Stimulated activated CD4-positive, alpha-beta T cell treated with anti-CD3 and anti-CD28 coated beads, Interleukin-2, amount 100 ng/mL, for 24 hours (primary cell): ENCODE data around the gene ITSN2.
"Not testable (repeated sequence)": the region's sequence is repeated elsewhere in the genome, so short reads cannot be mapped to it uniquely, and the experiment has no call there.

Experiments
- DNase-seq, 2 donors: peaks; one replicate each; pipeline ENCODE4 v3.0.0-alpha.2; 2020

Gene ITSN2

DNA sequence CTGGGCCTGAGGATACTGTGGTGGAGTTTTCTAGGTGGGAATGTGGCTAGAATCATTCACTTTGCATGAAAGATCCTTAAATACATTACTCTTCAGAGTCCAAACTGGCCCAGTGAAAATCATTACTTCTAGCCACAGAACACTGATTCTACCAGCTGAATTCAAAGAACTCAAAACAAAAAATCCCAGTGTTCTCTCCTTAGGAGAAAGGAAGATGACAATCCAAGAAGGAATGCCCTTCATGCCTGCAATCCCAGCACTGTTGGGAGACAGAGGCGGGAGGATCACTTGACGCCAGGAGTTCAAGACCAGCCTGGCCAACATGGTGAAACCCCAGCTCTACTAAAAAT lies 150.3 kb downstream of the ITSN2 start:
- no peak for DNase-seq

- no peak for DNase-seq
Measured at GRCh38 chr2:24209389-24210105, 150.8 kb downstream of the ITSN2 start.

- DNase-seq = no peak
Measured at GRCh38 chr2:24208490-24208889, 151.8 kb downstream of the ITSN2 start.

DNA sequence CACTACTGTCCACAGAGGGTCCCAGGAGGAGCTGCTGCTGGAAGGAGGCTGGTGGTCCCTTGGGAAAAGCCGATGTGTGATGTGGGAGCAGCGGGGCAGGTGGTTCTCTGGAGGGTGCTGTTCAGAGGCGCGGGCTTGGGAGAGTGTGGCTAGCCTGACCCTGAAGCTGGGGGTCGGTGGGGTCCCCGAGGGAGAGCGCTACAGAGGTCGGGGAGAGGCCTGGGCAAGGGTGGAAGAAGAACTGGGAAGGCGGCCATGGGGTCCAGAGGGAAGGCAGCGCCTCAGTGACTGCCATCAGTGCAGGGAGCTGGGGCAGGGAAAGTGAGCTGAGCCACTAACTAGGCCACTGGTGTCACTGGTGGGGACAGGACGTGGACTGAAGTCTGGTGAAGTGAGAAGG lies 153.0 kb downstream of the ITSN2 start:
- DNase-seq = no peak

- no peak for DNase-seq
Measured at GRCh38 chr2:24206714-24207113, 153.6 kb downstream of the ITSN2 start.

DNA sequence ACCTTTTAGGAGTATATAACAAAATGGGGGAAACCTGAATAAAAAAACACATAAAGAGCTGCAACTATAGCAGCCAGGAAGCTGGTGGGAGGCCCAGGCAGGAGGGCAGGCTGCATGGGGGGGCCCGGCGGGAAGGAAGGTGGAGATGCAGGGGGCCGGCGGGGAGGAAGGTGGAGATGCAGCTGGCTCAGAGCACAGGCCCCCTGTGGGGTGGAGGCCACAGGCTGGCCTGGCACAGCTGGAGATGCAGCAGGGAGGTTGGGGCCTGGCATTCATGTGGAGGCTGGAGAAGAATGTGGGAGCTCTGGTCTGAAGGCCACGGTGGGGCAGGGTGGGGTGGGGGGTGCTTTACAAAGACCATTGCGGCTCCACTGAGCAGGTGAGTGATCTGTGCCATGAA lies 154.1 kb downstream of the ITSN2 start:
- DNase-seq = no peak

DNA sequence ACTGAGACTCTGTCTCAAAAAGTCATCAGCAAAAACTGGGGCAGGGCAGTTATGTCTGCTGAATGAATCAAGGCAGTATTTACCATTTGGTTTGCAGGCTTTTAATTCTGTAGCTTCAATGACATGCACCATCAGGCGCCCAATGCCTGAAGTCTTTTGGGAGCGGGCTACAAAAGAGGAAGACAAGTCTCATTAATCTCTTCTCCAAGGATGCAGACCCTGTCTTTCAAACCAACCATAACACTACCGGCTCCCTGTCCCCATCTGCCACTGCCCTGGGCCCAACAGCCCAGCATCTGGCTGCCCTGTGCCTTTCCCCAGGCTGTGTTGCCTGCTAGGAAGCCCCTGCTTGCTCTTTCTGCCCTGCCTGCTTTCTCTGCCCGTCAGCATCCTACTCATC lies 155.2 kb downstream of the ITSN2 start:
- DNase-seq = no peak

- no peak for DNase-seq
Measured at GRCh38 chr2:24204505-24204904, 155.8 kb downstream of the ITSN2 start.

- no peak for DNase-seq
Measured at GRCh38 chr2:24203787-24204150, 156.6 kb downstream of the ITSN2 start.

- no peak for DNase-seq
Measured at GRCh38 chr2:24203029-24203786, 157.1 kb downstream of the ITSN2 start.

GRCh38 chr2:24200799-24201198 lies 159.5 kb downstream of the ITSN2 start:
- DNase-seq = no peak

- no peak for DNase-seq
Measured at GRCh38 chr2:24199968-24200590, 160.3 kb downstream of the ITSN2 start.

DNA sequence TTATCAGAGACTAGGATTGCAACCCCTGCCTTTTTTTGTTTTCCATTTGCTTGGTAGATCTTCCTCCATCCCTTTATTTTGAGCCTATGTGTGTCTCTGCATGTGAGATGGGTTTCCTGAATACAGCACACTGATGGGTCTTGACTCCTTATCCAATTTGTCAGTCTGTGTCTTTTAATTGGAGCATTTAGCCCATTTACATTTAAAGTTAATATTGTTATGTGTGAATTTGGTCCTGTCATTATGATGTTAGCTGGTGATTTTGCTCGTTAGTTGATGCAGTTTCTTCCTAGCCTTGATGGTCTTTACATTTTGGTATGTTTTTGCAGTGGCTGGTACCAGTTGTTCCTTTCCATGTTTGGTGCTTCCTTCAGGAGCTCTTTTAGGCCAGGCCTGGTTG lies 163.1 kb downstream of the ITSN2 start:
- not testable (repeated sequence) for DNase-seq

DNA sequence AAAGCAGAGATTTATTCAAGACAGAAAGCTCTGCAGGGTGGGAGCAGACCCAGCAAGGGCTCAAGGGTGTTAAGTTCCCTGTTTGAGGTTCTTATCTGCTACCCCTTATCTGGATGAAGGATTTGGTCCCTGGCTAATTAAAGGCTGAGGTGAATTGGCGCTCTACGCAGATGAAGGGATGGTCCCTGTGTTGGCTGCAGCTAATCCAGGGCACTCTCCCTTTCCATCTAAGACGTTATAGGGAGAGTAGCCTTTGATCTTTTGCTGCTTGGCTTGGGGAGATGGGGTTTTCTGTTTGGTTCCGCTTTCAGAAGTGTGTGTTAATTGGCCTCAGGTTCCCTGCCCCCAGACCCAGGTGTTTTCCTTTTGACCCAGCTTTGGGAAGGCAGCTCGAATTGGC lies 168.5 kb downstream of the ITSN2 start:
- no peak for DNase-seq

DNA sequence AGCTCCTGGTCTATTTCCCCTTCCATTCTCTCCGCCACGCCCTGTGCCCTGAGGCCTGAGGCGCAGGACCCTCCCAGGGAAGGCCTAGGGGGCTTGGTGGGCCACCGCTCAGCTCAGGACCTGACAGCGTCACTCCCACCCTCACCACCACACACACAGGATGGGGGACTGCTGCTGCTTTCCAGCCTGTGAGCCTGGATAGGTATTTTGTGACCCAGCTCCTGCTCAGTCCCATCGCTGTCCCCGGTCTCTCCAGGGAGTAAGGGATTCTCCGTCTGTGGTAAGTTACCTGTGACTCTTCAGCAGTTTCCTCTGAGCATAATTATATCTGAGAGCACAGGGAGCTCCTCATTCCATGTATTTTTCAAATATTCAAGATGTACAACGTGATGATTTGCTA lies 169.2 kb downstream of the ITSN2 start:
- no peak for DNase-seq

DNA sequence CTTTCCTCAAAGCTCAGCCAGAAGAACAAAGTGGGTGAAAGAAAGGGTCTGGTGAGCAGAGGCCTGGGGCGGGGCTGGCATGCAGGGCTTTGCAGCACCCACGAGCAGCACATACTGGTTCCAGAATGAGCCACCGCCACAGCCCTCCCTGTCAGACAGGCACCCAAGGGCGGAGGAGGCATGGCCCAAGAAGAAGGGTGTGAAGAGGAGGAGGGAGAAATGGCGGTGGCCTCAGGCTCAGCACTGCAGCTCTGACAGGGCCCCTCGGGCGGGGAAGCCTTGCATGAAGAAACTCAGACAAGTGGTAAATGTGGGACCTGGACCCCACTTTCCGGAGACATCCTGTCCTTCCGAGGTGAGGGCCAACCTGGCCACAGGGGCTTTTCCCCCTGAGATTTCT lies 169.8 kb downstream of the ITSN2 start:
- DNase-seq = no peak

DNA sequence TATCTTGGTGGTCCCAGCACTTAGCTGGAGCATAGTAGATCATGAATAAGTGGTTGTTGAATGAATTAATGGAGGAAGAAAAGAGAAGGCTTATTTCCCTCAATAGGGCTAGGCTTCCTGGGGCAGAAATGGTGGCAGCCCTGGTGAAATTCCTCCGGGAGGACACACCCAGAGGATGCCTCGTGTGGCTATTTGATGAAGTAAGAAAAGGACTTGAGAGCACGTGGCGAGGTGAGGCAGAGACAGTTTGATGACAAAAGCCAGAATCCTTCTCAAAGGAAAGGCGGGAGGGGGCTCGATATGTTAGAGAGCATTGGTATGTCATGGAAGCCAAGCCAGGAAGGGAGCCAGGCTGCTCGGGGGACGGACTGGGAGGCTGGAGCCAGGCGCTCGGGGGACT lies 170.8 kb downstream of the ITSN2 start:
- DNase-seq = no peak

DNA sequence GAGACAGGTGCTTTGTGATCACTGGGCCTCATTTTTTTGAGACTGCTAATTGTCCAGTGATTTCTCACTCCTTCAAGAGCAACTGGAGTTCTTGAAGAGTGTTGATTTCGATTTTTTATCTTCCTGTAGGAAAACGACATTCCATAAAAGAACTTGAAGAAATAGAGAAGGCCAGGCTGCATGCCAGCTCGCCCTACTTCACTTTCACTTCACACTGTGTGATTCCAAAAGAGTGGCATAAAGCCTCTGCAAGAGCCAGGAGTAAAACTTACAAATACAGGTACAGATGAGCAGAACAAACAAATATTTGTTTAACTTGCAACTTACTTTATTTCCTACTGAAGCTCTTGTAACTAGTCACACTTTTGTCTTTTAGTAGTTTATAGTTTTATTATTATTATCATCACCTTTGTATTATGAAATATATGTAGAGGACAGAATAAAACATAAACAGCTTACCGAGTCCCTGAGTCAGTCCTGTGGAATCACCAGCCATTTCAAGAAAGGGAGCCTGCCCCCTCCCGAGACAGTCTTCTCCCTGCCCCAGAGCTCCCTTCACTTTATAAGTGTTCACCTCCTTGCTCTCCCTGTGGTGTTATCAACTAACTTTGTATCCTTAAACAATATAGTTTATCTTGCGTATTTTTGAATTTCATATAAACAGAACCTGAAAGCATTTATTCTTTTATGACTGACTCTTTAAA lies 176.8 kb downstream of the ITSN2 start:
- DNase-seq = no peak

DNA sequence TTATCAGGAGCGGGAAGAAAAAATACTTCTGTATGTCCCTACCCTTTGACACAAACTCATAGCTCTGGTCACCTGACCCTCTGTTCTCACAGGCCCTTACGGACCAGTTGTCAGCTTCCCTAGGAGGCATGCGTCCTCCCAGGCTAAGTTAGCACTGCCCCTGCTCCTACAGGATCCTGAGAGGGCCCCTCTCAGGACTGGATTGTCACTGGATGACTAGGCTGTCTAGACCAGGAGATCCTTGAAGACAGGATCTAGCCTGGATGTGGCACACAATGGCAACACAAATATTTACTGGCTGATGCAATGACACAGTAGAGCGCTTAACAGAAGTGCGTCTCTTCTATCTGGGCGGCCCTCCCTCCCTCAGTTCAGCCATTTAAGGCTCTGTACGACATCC lies 177.8 kb downstream of the ITSN2 start:
- DNase-seq = no peak

DNA sequence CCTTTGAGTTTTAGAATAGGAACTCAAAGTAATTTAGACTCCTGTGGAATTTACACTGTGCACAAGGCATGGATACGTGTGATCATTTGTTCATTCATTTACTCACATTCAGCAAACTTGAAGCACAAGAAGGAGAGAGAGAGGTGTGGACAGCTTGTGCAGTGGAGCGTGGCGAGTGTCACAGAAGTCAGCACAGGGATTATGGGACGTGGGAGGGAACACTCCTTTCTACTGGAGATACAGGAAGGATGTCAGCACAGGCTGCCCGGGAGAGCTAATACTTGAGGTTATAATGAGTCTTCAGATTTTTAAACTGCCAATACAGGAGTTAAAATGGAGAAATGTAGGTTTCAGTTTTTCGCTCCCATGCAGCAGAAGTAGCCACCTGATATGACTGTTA lies 178.5 kb downstream of the ITSN2 start:
- no peak for DNase-seq

DNA sequence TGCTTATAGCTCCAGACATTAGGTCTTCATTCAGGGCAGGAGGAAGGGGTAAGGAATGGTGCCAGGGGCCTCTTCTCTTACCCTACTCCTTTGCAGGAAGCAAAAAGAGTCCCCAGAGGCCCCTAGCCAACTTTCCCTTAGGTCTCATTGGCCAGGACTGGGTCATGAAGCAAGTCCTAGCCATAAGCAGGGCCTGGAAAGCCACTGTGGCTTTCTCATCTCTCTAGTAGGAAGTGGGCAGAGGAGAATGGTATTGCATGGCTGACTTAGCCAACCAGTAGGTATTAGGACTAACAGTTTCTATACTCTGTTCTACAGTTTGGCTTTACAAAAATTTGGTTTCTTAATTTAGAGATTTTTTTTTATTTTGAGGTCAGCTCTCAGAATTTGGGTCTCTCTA lies 180.7 kb downstream of the ITSN2 start:
- DNase-seq = no peak

- DNase-seq = no peak
Measured at GRCh38 chr2:24176326-24176725, 184.0 kb downstream of the ITSN2 start.

GRCh38 chr2:24175631-24176187 lies 184.6 kb downstream of the ITSN2 start:
- no peak for DNase-seq
